Tibial artery (tissue), 4 donors: ENCODE data around the gene CCNA1.

Source experiments
- DNase-seq, 2 donors: peaks; one replicate each; pipeline ENCODE4 v3.0.0-alpha.2; 2019
- H3K27ac ChIP-seq, 2 donors: fragments of 200-600 bp; sonication (generic) in 1 of 2; 1 replicate in 1 of 2; 2 replicates in 1 of 2; pipeline ENCODE4 v1.5.1; 2018 to 2019; ENCODE audit warnings: mild to moderate bottlenecking in 1 of 2
- H3K27me3 ChIP-seq, 2 donors: fragments of 200-600 bp; sonication (generic) in 1 of 2; one replicate each; pipeline versions ENCODE4 v1.5.1 to v1.6.0; 2016 to 2019
- H3K36me3 ChIP-seq, 3 donors: fragments of 200-600 bp; sonication (generic) in 2 of 3; one replicate each; pipeline ENCODE4 v1.5.1; 2016 to 2019; ENCODE audit warnings: mild to moderate bottlenecking in 2 of 3
- H3K4me1 ChIP-seq, 4 donors: fragments of 200-600 bp; sonication (generic) in 2 of 4; 1 replicate in 3 of 4; 2 replicates in 1 of 4; pipeline ENCODE4 v1.5.1; 2016 to 2019
- H3K4me3 ChIP-seq, 2 donors: fragments of 200-600 bp; sonication (generic) in 1 of 2; 1 replicate in 1 of 2; 2 replicates in 1 of 2; pipeline ENCODE4 v1.5.1; 2018 to 2019; ENCODE audit warnings: mild to moderate bottlenecking in 2 of 2
- H3K9me3 ChIP-seq, 3 donors: fragments of 200-600 bp; sonication (generic) in 1 of 3; one replicate each; pipeline ENCODE4 v1.5.1; 2016 to 2019
- CTCF ChIP-seq, 2 experiments: fragments of 200-600 bp in 1 of 2; fragments of 450-650 bp in 1 of 2; IDR thresholded peaks; one replicate each; pipeline ENCODE4 v1.5.1; 2017 to 2019; ENCODE audit warnings: antibody characterized with exemption in 2 of 2, mild to moderate bottlenecking in 1 of 2, moderate library complexity in 1 of 2
- intact Hi-C: fragments of 100-400 bp; cut with DNase I; formaldehyde crosslinking; loops from one replicate; pipeline ENCODE4 v1.15.0; 2023; ENCODE audit warnings: low total_unique reads

CCNA1 gene

GRCh38 chr13:36432106-36432544 lies at the start of gene CCNA1:
Gene CCNA1, plus strand, starts transcription at chr13:36432495. Its CDS starts 562 bp downstream, at chr13:36433057.
- no peaks in the 10 kb centered on the region for H3K9me3 ChIP-seq
- H3K27me3 ChIP-seq, result no peaks in the 10 kb centered on the region
- H3K36me3 ChIP-seq, result no peaks in the 10 kb centered on the region
- DNase-seq, result no peak
- H3K27ac ChIP-seq, result no peak within 1 kb of the TSS
- peaks cover 0 to 30% (median 23%) of the 10 kb centered on the region in 4 donors for H3K4me1 ChIP-seq
- intact Hi-C loops, result no loop called here
- no peak for TF ChIP-seq CTCF (IDR thresholded peaks at IDR 0.05)
- peak within 1 kb of the TSS; percentile 47 to 58 for H3K4me3 ChIP-seq

DNA sequence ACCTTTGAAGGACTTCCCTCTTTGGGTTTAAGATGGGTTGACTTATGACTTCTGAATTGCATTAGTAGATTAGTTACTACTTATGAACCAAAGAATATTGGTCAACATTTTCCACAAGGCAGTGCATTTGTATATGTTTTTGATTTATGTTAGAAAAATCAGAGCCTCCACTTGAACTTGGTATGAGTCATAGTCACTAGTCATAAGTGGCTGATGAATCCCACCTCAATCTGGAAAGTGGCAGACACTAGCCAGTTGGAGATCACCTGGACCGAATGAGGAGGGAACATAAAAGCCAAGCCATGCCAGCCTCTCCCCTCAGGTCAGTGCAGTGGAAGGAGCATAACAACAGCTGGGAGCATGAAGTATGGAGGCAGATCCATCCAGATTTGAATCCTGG lies 46.8 kb upstream of the CCNA1 start:
- no peak overlapping the region for H3K27ac ChIP-seq
- TF ChIP-seq CTCF (IDR thresholded peaks at IDR 0.05), result no peak
- no peaks in the 10 kb centered on the region for H3K27me3 ChIP-seq
- DNase-seq, result no peak
- H3K9me3 ChIP-seq, result no peaks in the 10 kb centered on the region
- intact Hi-C loops, result no loop called here
- no peaks in the 10 kb centered on the region for H3K36me3 ChIP-seq
- H3K4me3 ChIP-seq, result no peak overlapping the region
- H3K4me1 ChIP-seq, result no peaks in the 10 kb centered on the region

GRCh38 chr13:36395280-36395679 lies 37.0 kb upstream of the CCNA1 start:
- no peaks in the 10 kb centered on the region for H3K36me3 ChIP-seq
- no peak for DNase-seq
- no peak overlapping the region for H3K27ac ChIP-seq
- TF ChIP-seq CTCF (IDR thresholded peaks at IDR 0.05), result peak; percentile 54 to 63
- H3K4me1 ChIP-seq, result no peaks in the 10 kb centered on the region
- H3K27me3 ChIP-seq, result no peaks in the 10 kb centered on the region
- H3K4me3 ChIP-seq, result no peak overlapping the region
- intact Hi-C loops, result loop anchor here (10.0 kb wide), 1 partner anchor 110 kb away; no protein-coding TSS in a partner anchor
- H3K9me3 ChIP-seq, result no peaks in the 10 kb centered on the region

DNA sequence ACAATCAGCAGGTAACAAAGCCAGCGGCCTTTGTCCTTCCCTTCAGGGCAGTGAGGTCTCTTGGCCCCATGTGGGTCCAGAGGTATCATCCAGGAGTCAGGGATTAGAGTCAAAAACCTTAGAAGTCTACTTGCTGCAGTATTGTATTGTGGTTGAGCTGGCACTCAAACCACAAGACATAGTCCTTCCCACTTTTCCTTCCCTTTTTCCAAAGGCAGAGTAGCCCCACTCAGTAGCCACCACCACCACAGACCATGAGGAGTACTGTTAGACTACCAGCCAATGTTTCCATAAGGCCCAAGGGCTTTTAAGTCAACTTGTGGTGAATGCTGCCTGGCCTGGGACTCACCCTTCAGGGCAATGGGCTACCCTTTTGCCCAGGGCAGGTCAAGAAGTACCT lies 27.1 kb upstream of the CCNA1 start:
- Histone ChIP-seq H3K4me3 (no peak overlapping the region), H3K27ac (no peak overlapping the region), H3K9me3 (no peaks in the 10 kb centered on the region), H3K27me3 (peaks cover 0 to 2% of the 10 kb centered on the region in 2 donors), H3K4me1 (no peaks in the 10 kb centered on the region), H3K36me3 (no peaks in the 10 kb centered on the region)
- TF ChIP-seq CTCF (IDR thresholded peaks at IDR 0.05), result no peak
- intact Hi-C loops, result no loop called here
- DNase-seq, result no peak

GRCh38 chr13:36412736-36413135 lies 19.6 kb upstream of the CCNA1 start:
- H3K27ac ChIP-seq, result no peak overlapping the region
- peaks cover 0 to 5% (median 0%) of the 10 kb centered on the region in 3 donors for H3K9me3 ChIP-seq
- DNase-seq, result no peak
- TF ChIP-seq CTCF (IDR thresholded peaks at IDR 0.05), result no peak
- intact Hi-C loops, result no loop called here
- no peaks in the 10 kb centered on the region for H3K36me3 ChIP-seq
- H3K4me1 ChIP-seq, result no peaks in the 10 kb centered on the region
- no peaks in the 10 kb centered on the region for H3K27me3 ChIP-seq
- H3K4me3 ChIP-seq, result no peak overlapping the region

DNA sequence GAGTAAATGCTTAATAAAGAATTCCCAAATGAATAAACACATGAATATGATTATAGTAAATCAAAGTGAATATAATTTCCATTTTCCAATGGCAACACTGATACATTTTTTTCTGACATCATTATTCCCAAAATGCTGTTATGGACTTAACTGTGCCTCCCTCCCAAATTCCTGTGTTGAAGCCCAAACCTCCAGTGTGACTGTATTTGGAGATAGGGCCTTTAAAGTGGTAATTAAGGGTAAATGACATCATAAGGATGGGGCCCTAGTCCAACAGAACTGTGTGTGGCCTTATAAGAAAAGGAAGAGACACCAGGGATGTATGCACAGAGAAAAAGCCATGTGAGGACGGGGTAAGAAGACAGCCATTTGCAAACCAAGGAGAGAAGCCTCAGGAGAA lies 19.1 kb upstream of the CCNA1 start:
- Histone ChIP-seq H3K27me3 (no peaks in the 10 kb centered on the region), H3K36me3 (no peaks in the 10 kb centered on the region), H3K27ac (no peak overlapping the region), H3K9me3 (peaks cover 0 to 5% (median 0%) of the 10 kb centered on the region in 3 donors), H3K4me1 (no peaks in the 10 kb centered on the region), H3K4me3 (no peak overlapping the region)
- no peak for DNase-seq
- intact Hi-C loops, result no loop called here
- no peak for TF ChIP-seq CTCF (IDR thresholded peaks at IDR 0.05)
